Stimulated activated CD8-positive, alpha-beta memory T cell treated with anti-CD3 and anti-CD28 coated beads, Interleukin-12 subunit alpha, Interleukin-12 subunit beta, amount 100 ng/mL, for 4 hours (primary cell): ENCODE measurements around the gene KIRREL3.

Source experiments
- DNase-seq: peaks from one replicate; pipeline ENCODE4 v3.0.0-alpha.2; 2020; ENCODE audit warnings: low read depth

The KIRREL3 gene

DNA sequence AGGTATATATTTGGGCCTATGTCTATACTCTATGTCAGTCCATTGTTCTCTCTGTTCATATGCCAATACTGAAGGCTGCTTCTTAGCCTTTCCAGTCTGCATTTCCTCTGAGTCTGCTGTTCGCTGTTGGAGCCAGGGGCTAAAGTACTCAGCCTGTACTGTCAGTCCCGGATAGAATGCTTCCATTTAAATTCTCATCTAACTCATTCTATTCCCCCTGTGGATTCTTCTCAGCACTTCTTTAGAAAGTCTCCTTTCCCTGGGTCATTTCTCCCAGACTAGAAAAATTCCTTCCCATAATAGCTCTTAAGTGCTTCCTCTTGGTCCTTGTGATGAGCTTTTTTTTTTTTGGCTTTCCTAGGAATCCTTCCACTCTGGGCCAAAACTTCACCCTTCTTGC is 293.1 kb downstream of the KIRREL3 start:
- no peak for DNase-seq

- no peak for DNase-seq
Measured at GRCh38 chr11:126704096-126704495, 296.5 kb downstream of the KIRREL3 start.

- no peak for DNase-seq
Measured at GRCh38 chr11:126703662-126704061, 296.9 kb downstream of the KIRREL3 start.

- DNase-seq, result no peak
Measured at GRCh38 chr11:126702987-126703386, 297.6 kb downstream of the KIRREL3 start.

- no peak for DNase-seq
Measured at GRCh38 chr11:126702165-126702720, 298.3 kb downstream of the KIRREL3 start.

- no peak for DNase-seq
Measured at GRCh38 chr11:126701520-126701897, 299.1 kb downstream of the KIRREL3 start.

GRCh38 chr11:126700768-126701519 is 299.6 kb downstream of the KIRREL3 start:
- DNase-seq, result no peak

DNA sequence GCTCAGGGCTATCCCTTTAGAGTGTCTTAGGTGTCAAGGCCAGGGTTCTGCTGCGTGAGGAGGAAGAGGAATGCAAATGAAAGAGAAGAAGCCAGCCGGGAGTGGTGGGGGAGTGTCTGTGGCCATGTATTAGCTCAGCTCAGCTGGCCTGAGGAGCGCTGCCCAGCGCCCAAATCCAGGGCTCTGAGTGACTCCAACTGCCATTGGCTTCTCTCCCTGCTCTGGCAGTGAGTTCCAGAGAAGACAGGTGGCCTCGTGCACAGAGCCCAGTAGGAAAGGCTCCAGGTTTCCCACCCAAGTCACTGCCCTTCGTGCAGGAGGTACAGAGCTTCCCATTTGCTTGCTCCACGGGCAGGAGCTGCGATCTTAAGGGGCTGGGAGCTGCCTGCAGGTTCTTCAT is 302.0 kb downstream of the KIRREL3 start:
- DNase-seq, result no peak

GRCh38 chr11:126697936-126698335 is 302.6 kb downstream of the KIRREL3 start:
- DNase-seq, result no peak

GRCh38 chr11:126696982-126697381 is 303.6 kb downstream of the KIRREL3 start:
- no peak for DNase-seq

- DNase-seq, result no peak
Measured at GRCh38 chr11:126695293-126695692, 305.3 kb downstream of the KIRREL3 start.

DNA sequence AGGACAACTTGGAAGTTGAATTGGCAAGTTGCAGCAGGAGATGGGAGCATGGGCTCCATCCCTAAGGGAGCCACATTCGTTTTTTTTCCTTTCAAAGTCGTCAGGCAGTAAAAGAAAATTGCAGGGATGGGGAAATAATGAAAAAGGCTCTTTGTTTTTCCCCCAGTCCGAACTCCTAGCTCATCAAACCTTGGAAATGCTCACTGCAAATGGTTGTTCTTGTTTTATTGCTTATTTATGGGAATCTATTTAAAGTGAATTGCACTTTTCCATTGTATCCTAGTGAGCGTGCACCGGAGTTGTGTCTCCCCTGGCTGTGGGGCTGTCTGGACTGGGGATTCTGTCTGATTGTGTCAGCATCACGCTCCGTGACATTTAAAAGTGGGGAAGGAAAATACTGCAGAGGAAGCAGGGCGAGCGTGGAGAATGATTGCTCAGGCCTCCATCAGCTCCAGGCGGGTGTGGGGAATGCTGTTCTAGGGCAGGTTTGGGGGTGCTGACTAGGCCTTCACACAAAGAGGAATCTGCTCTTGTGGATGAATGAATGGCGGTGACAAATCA is 306.4 kb downstream of the KIRREL3 start:
- DNase-seq, result no peak

- no peak for DNase-seq
Measured at GRCh38 chr11:126687477-126687876, 313.1 kb downstream of the KIRREL3 start.

- DNase-seq, result no peak
Measured at GRCh38 chr11:126686938-126687337, 313.6 kb downstream of the KIRREL3 start.

GRCh38 chr11:126683766-126684728 is 316.5 kb downstream of the KIRREL3 start:
- DNase-seq, result no peak

- no peak for DNase-seq
Measured at GRCh38 chr11:126682590-126682989, 318.0 kb downstream of the KIRREL3 start.

GRCh38 chr11:126680700-126681099 is 319.9 kb downstream of the KIRREL3 start:
- DNase-seq, result no peak

DNA sequence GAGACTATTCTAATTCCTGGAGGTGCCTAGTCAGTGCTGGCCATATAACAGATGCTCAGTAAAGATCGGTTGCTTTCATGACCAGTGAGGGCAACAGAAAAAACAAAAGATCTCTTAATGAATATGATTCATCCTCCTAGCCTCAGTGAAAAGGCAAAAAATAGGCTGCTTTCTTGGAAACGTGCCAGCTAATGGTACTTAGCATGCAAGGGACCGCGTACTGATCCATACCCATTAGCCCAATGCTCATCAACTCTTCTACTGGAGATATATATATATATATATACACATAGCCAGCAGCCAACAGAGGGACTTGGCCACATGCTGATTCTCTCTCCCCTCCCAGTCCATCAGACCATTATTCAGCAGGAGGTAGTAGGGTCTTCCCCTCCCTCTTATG is 320.4 kb downstream of the KIRREL3 start:
- DNase-seq, result no peak

- no peak for DNase-seq
Measured at GRCh38 chr11:126679033-126679432, 321.5 kb downstream of the KIRREL3 start.

DNA sequence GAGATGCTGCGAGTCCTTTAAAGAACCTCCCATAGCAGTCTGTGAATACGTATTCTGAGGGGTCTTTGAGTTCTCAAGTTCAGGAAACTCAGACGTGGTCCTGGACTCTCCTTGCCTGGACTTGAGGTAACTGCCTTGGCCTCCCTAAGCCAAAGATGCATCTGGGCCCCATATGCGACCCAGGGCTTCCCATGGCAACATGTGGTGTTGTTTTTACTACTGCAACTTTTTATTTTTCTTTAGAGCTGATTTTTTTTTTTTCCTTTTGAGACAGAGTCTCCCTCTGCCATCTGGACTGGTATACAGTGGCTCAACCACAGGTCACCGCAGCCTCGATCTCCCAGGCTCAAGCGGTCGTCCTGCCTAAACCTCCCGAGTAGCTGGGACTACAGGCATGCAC is 324.0 kb downstream of the KIRREL3 start:
- DNase-seq, result no peak

DNA sequence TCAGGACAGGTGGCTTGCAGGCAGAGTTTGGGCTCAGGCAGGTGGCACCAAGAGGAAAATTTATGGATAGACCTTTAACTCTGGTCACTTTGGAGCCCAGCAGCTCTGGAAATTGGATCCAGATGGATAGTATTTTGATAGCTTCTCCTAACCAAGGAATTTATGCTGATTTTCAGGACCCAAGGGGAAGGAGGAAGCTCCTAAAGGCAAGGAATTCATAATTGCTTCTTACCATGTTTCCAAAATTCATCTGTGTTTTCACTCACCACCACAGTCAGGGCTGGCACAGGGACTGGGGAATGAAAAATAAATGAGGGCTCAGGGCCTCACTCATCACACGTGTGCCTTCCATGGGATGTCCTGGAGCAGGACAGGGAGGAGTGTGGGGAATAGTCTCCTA is 327.3 kb downstream of the KIRREL3 start:
- no peak for DNase-seq

- DNase-seq, result no peak
Measured at GRCh38 chr11:126669416-126669815, 331.2 kb downstream of the KIRREL3 start.

DNA sequence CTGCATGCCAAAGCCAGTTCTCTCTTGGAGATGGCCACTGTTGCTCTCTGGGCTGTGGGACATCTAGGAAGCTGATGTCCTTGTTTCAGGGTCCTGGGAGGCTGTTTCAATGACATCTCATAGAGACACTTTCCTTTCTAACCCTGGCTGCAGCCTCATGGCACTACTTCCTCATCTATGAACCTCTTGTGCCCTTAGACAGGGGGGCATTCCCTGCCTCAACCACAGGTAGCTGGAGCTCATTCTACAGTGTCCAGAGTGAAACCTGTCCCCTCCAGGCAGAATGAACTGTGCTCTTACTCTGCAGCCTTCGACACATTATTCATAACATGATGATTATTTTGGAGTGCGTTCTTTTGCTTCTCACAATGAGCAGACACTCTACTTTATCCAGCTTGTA is 335.9 kb downstream of the KIRREL3 start:
- DNase-seq, result no peak
